RPMI8226 (cell line): ENCODE data around the gene IGDCC3.
A peak's percentile ranks its signal among the peaks of the same experiment; 100 is the strongest.

Experiments used
- DNase-seq: peaks from one replicate; pipeline ENCODE4 v3.0.0-alpha.2; 2015

The IGDCC3 gene

GRCh38 chr15:65386376-65386775 is 8.6 kb upstream of the IGDCC3 start:
- no peak for DNase-seq

- no peak for DNase-seq
These were observed 8.1 kb upstream of the IGDCC3 start for GRCh38 chr15:65385870-65386258.

- peak; percentile 96 for DNase-seq
These were observed 7.4 kb upstream of the IGDCC3 start for GRCh38 chr15:65384895-65385869.

DNA sequence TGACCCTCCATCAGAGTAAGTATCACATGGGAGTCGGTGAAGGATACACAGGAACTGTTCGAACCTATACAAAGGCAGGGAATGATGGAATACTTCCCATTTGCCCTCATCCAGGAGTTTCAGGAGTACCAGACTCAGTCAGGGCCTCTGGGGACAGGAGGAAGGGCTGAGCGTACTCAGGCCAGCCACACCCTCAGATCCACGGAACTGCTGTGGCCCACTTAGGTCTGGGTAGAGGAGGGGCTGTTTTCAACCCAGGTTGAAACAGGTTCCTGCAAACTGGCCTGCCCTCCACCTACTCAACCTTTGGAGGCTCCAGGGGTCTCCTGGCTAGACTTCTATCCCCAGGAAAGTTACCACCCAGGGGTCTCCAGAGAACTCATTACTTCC is 6.7 kb upstream of the IGDCC3 start:
- DNase-seq = no peak

GRCh38 chr15:65383991-65384390 is 6.2 kb upstream of the IGDCC3 start:
- no peak for DNase-seq

GRCh38 chr15:65383456-65383855 is 5.7 kb upstream of the IGDCC3 start:
- no peak for DNase-seq

DNA sequence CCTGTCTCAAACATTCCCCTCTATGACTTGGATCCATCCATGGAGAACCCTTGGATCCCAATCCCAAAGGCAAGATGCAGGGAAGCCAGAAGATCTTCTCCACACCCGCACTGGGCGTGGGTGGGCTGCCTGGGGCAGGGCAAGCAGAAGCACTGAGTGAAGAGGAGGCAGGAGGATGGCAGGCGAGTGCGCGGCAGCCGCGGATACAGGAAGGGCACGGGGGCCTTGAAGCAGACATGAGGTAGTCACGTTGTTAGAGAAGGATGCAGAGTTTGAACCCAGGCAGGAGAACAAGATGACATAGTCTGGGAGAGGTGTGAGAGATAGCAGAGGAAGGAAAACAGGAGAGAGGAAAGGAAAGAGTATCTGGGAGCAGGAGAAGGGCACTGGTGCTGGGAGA is 5.1 kb upstream of the IGDCC3 start:
- DNase-seq = no peak

DNA sequence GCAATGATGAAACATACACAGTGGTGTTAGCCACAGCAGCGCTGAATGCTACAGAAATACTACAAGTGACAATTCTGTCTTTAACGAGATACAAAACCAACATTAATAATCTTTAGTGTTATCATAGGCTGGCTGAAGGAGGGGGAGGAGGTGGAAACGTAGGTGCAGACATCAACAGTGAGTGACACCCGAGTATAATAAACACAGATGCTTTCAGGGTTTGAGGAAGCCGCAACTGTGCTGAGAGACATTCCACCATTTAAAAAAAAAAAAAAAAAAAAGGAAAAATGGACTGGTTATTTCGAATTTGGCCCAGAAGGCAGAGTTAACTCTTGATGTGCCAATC is 4.3 kb upstream of the IGDCC3 start:
- no peak for DNase-seq

GRCh38 chr15:65381445-65382145 is 3.8 kb upstream of the IGDCC3 start:
- DNase-seq = no peak

DNA sequence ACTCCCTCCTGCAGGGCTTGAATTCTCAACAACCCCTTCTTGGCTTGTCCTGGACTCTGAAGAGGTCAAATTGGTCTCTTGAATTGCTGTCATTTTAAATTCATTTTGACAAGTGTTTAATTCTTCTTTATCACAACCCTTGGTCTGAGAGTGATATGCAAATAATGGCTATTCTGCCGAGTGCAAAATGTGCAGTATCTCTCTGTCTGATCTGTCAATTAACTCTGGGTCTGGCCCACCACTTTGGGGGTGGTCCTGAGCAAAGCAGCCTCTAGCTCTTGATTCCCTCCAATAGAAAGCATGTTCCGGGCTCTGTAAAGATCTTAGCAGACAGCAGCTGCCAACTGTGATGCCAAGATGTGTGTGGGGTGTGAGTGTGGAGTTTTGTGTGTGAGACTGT is 2.2 kb upstream of the IGDCC3 start:
- DNase-seq = no peak

GRCh38 chr15:65377105-65377975 is 462 bp downstream of the IGDCC3 start:
- DNase-seq = peak; percentile 42

DNA sequence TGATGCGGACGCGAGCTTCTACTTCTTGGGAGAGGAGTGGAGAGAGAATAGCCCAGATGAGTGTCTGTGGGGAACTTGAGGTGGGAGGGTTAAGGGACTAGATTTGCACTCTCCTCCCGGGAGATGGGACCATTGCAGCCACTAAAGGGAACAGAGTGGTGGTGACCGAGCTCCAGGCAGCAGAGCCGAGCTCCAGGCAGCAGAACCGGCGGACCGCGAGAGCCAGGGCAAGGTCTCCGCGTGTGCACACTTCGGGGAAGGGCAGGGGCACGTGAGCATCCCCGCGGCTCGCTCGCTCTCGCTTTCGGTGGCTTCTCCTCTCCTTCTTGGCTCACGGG is 1.1 kb downstream of the IGDCC3 start:
- DNase-seq = peak; percentile 30

DNA sequence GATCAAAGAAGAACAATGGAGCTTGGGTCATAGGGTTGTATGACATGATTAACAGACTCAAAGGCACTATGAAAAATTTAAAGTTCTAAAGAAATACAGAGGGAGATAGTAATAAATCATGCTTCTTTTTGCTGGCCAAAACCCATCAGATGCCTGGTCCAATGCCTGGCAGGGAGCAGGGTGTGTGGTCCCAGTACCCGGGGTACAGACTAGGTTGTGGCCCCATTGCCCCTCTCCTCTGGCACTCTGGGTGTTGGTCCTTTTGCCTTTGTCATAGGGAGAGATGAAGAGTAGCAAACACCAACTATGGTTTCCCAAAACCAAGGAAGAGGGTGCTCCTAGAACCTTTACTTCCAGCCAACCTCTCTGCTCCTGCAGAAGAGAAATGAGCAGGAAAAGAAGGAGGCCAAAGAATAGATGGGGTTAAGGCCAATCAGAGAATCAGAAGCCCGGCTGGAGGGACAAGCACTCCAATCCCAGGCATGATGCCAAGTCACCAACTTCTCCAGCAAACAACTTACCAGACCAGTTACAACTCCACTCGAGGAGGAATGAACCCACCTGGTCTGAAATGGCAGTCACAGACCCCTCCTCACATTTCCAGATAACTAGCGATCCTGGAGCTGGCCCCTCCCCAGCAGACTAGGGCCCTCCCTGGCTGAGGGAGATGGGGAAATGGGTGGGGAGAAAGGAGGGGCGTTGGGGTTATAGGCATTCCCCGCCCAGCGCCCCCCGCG is 1.8 kb downstream of the IGDCC3 start:
- no peak for DNase-seq

DNA sequence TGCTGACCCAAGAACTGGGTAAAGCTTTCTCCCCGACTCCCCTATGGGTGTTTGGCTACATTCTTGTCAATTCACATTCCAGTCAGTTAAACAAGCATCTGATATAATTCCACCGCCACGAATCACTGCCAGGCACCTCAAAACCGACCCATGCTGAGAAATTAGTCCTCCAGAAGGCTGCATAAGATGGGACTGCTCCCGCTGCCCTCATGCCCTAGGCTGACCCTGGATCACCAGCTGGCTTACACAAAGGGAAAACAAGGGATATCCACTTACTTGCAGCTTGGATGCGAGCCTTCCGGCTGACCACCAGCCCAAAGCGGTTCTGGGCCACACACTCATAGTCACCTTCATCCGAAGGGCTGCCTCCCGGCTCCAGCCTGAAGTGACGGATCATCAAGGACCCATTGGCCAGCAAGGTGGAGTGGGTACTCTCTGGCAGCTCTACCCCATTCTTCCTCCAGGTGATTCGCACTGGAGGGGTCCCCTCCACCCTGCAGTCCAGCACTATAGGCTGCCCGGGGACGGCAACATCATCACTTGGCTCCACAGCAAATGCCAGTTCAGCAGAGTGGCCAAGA is 2.9 kb downstream of the IGDCC3 start:
- no peak for DNase-seq

DNA sequence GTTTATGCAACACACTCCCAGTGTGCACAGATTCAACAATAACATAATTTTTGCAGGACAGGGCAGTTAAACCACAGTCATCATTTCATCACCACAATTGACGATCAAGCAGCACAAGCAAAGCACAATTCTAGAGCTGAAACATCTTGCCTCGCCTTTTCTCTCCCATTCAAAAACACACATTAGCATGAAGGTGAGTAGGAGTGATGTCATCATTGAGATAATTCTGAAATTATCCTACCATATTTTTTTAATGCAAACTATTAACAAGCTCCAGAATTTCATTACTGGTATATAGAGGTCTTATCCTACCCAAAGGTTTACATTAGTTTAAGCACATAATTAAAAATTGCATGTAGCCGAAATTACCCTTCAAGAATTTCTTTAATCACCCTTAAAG is 3.5 kb downstream of the IGDCC3 start:
- no peak for DNase-seq

DNA sequence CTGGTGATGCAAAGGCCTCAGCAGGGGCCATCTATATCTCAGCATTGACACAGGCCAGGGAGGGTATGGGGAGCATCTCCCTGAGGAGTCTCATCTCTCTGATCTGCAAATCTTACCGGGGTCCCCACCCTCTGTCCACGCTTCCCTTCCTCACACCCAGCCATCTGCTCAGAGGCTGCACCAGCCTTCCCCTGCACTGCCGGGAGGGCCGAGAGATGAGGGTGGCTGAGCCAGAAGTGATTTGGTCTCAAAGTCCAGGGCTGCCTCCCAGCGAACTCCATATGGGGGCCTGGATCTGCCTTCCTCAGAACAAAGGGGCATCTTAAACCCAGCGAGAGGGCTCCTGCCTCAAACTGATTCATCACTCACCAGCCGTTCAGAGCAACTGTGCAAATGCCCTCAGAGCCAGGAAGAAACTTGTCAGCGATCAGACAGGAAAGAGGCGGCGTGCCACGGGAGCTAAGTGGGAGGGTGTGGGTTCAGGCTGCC is 4.6 kb downstream of the IGDCC3 start:
- DNase-seq = peak; percentile 34

- DNase-seq = no peak
These were observed 5.1 kb downstream of the IGDCC3 start for GRCh38 chr15:65372787-65373067.

GRCh38 chr15:65371976-65372786 is 5.6 kb downstream of the IGDCC3 start:
- DNase-seq = no peak

DNA sequence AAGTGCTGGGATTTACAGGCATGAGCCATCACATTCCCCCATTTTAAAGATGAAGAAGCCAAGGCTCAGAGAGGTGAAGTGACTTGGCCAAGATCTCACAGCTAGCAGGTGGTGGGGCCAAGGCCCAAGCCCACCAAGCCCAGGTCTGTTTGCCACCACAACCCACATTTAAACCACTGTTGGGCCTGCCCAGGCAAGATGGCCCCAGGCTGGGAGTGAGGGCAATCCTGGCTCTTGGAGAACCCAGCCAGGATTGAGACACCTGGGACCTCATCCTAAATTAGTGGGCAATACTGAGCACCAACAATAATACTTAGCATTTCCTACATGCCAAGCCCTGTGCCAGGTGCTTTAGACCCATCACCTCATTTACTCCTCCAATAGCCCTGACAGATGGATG is 6.9 kb downstream of the IGDCC3 start:
- no peak for DNase-seq

GRCh38 chr15:65369651-65370050 is 8.2 kb downstream of the IGDCC3 start:
- DNase-seq = no peak

- no peak for DNase-seq
These were observed 8.6 kb downstream of the IGDCC3 start for GRCh38 chr15:65369212-65369547.
